Measurements from ENCODE around the gene CAPZB. TPM values are rescaled to one million over a fixed set of nuclear protein-coding genes. Genes with fewer than 3 reads are reported as not detected.
A peak's percentile ranks its signal among the peaks of the same experiment; 100 is the strongest.

The CAPZB gene
- total RNA-seq, 1 donor from 2014 or later, result 217 TPM

- TF ChIP-seq CTCF (IDR thresholded peaks at IDR 0.05; ENCODE audit: borderline replicate concordance), result no peak
- no peak overlapping the region for H3K4me3 ChIP-seq
- intact Hi-C loops (cut with micrococcal nuclease), result no loop called here
- peaks cover 15% of the 10 kb centered on the region for H3K36me3 ChIP-seq
- no peaks in the 10 kb centered on the region for H3K9me3 ChIP-seq (replicated peaks)
- DNase-seq, result peak; percentile 55
- H3K4me1 ChIP-seq, result peaks cover 63% of the 10 kb centered on the region
- H3K27me3 ChIP-seq (ENCODE audit: low read depth), result no peaks in the 10 kb centered on the region
- peak overlapping the region; percentile 65 for H3K27ac ChIP-seq (replicated peaks)
These were observed 99.3 kb downstream of the CAPZB start for GRCh38 chr1:19385869-19386591.

- Histone ChIP-seq H3K27ac (replicated peaks) (no peak overlapping the region), H3K27me3 (ENCODE audit: low read depth) (no peaks in the 10 kb centered on the region), H3K4me1 (peaks cover 55% of the 10 kb centered on the region), H3K9me3 (replicated peaks) (no peaks in the 10 kb centered on the region), H3K4me3 (no peak overlapping the region), H3K36me3 (peaks cover 23% of the 10 kb centered on the region)
- intact Hi-C loops (cut with micrococcal nuclease), result no loop called here
- TF ChIP-seq CTCF (IDR thresholded peaks at IDR 0.05; ENCODE audit: borderline replicate concordance), result no peak
- no peak for DNase-seq
These were observed 100.1 kb downstream of the CAPZB start for GRCh38 chr1:19385221-19385620.

GRCh38 chr1:19384772-19385187 is 100.6 kb downstream of the CAPZB start:
- peaks cover 27% of the 10 kb centered on the region for H3K36me3 ChIP-seq
- peaks cover 51% of the 10 kb centered on the region for H3K4me1 ChIP-seq

GRCh38 chr1:19384113-19384512 is 101.2 kb downstream of the CAPZB start:
- Histone ChIP-seq H3K36me3 (peaks cover 33% of the 10 kb centered on the region), H3K4me1 (peaks cover 48% of the 10 kb centered on the region), H3K9me3 (replicated peaks) (no peaks in the 10 kb centered on the region), H3K4me3 (no peak overlapping the region), H3K27ac (replicated peaks) (peak overlapping the region; percentile 40), H3K27me3 (ENCODE audit: low read depth) (no peaks in the 10 kb centered on the region)
- peak; percentile 43 for DNase-seq
- intact Hi-C loops (cut with micrococcal nuclease), result no loop called here
- TF ChIP-seq CTCF (IDR thresholded peaks at IDR 0.05; ENCODE audit: borderline replicate concordance), result no peak

More at GRCh38 chr1:19384772-19385187, 100.6 kb downstream of the CAPZB start:
- DNase-seq, result no peak
- intact Hi-C loops (cut with micrococcal nuclease), result no loop called here
- H3K27me3 ChIP-seq (ENCODE audit: low read depth), result no peaks in the 10 kb centered on the region
- H3K27ac ChIP-seq (replicated peaks), result no peak overlapping the region
- H3K4me3 ChIP-seq, result no peak overlapping the region
- no peaks in the 10 kb centered on the region for H3K9me3 ChIP-seq (replicated peaks)
- TF ChIP-seq CTCF (IDR thresholded peaks at IDR 0.05; ENCODE audit: borderline replicate concordance), result no peak

- Histone ChIP-seq H3K9me3 (replicated peaks) (no peaks in the 10 kb centered on the region), H3K36me3 (peaks cover 52% of the 10 kb centered on the region), H3K4me1 (peaks cover 40% of the 10 kb centered on the region), H3K27me3 (ENCODE audit: low read depth) (no peaks in the 10 kb centered on the region), H3K27ac (replicated peaks) (no peak overlapping the region), H3K4me3 (no peak overlapping the region)
- no peak for TF ChIP-seq CTCF (IDR thresholded peaks at IDR 0.05; ENCODE audit: borderline replicate concordance)
- intact Hi-C loops (cut with micrococcal nuclease), result no loop called here
- DNase-seq, result no peak
These were observed 103.1 kb downstream of the CAPZB start for GRCh38 chr1:19382222-19382621.
